ENCODE data around the gene DIPK2A. TPM values are rescaled to one million over a fixed set of nuclear protein-coding genes. Genes with fewer than 3 reads are reported as not detected.

The DIPK2A gene, protein sequence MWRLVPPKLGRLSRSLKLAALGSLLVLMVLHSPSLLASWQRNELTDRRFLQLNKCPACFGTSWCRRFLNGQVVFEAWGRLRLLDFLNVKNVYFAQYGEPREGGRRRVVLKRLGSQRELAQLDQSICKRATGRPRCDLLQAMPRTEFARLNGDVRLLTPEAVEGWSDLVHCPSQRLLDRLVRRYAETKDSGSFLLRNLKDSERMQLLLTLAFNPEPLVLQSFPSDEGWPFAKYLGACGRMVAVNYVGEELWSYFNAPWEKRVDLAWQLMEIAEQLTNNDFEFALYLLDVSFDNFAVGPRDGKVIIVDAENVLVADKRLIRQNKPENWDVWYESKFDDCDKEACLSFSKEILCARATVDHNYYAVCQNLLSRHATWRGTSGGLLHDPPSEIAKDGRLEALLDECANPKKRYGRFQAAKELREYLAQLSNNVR
- total RNA-seq: 10 to 100 TPM; 18.9 to 30.9 (median 21.7) TPM

- TF ChIP-seq, protein P1, sequence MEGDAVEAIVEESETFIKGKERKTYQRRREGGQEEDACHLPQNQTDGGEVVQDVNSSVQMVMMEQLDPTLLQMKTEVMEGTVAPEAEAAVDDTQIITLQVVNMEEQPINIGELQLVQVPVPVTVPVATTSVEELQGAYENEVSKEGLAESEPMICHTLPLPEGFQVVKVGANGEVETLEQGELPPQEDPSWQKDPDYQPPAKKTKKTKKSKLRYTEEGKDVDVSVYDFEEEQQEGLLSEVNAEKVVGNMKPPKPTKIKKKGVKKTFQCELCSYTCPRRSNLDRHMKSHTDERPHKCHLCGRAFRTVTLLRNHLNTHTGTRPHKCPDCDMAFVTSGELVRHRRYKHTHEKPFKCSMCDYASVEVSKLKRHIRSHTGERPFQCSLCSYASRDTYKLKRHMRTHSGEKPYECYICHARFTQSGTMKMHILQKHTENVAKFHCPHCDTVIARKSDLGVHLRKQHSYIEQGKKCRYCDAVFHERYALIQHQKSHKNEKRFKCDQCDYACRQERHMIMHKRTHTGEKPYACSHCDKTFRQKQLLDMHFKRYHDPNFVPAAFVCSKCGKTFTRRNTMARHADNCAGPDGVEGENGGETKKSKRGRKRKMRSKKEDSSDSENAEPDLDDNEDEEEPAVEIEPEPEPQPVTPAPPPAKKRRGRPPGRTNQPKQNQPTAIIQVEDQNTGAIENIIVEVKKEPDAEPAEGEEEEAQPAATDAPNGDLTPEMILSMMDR (IDR thresholded peaks at IDR 0.05; ENCODE audit: low read depth): no peak
These were observed at the start of gene DIPK2A for GRCh38 chr3:143971359-143972154. Gene DIPK2A (plus strand): TSS chr3:143971823. CDS start chr3:143972333, 510 bp downstream.

DNA sequence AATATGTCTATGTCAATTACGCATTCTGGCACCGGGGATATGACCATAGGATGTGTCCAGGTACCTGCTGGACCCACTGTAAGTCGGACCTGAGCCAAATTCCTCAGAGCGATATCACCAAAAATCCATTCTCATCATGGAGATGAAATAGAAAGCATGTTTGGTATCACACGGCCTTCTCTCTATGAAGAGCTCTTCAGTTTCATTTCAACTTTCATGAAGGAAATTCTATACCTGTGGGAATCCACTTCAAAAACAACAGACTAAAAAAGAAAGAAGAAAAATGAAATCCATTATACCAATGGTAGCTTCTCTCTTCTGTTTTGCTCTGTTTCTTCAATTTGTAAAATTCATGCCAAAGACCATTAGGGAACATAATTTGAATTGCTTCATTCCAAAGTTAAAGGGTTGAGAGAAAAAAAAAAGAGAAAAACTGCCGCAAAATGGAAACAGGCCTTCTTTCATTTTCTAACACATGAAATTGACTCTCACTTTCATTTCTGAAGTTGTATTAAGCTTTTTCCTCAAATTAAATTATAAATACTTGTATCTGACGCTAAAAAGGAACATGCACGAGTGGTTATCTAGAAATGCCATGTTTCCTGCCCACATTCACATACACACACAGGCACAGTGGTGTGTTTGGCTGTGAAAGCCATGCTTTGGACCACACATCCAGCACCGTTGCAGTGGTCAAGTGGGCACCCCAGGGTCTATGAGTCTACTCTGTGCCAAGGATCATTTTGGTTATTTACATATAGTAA is 46.9 kb upstream of the DIPK2A start:
- TF ChIP-seq, protein P1 (IDR thresholded peaks at IDR 0.05; ENCODE audit: low read depth): no peak

- TF ChIP-seq, protein P1 (IDR thresholded peaks at IDR 0.05; ENCODE audit: low read depth): no peak
These were observed 43.6 kb upstream of the DIPK2A start for GRCh38 chr3:143928056-143928455.

DNA sequence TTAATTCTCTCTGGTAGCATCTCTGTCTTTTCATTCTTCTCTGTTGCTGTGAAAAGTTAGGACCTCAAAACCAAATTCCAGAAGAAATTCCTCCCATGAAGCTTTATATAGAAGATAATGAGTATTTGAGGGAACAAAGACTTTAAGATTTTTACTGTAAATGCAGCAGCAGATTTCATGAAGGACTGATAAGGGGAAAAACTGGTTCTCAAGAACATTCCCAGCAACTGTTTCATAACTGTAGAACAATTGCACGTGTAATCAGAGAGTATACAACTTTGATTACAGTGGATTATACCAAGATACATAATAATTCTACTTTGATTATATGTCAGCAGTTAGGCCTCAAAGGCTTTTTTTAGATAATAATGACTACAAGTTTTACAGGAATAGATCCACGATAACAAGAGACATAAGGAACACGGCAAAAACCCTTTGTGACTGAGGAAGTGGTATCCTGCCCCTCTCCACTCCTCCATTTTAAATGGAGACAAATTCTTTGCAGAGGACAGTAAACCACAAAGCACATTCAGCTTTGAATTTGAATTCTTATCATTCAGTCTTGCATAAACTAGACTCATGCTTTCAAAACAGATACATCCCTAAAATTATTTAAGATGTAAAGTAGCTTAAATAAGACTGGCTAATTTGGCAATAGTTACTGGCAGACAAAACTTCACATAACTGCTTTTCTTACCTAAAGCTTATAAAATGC is 42.9 kb upstream of the DIPK2A start:
- TF ChIP-seq, protein P1 (IDR thresholded peaks at IDR 0.05; ENCODE audit: low read depth): no peak

DNA sequence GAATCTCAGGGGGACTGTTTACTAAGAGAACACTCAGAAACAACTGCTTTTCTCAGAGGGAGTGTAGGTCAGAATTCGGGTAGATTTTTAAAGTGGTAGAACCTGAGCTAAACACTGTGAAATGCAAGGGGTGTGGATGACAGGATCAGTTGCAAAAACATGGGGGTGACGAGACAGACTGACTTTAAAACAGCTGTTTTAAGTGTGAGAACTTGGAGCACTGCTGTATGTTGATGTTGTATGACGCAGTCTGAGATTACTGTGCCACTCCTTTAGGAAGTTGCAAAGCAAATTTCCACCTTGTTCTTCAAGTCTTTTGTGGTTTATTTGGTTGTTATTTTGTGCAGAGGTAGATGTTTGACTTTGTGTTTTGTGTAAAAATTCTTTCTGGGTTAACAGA is 36.8 kb upstream of the DIPK2A start:
- TF ChIP-seq, protein P1 (IDR thresholded peaks at IDR 0.05; ENCODE audit: low read depth): no peak

GRCh38 chr3:143935678-143936077 is 35.9 kb upstream of the DIPK2A start:
- TF ChIP-seq, protein P1 (IDR thresholded peaks at IDR 0.05; ENCODE audit: low read depth): no peak
